Thyroid gland (tissue), 4 donors: ENCODE results near the gene NUTM2A. TPM values are rescaled to one million over a fixed set of nuclear protein-coding genes. Genes with fewer than 3 reads are reported as not detected.
"Not testable (repeated sequence)": the region's sequence is repeated elsewhere in the genome, so short reads cannot be mapped to it uniquely, and the experiment has no call there.

Experiments used
- DNase-seq, 2 donors: peaks; one replicate each; pipeline ENCODE4 v3.0.0-alpha.2; 2019
- H3K27ac ChIP-seq, 3 donors: fragments of 200-600 bp; sonication (generic); 1 replicate in 2 of 3; 2 replicates in 1 of 3; pipeline ENCODE4 v1.5.1; 2016 to 2019; ENCODE audit warnings: mild to moderate bottlenecking in 1 of 3, moderate library complexity in 1 of 3
- H3K27me3 ChIP-seq: fragments of 200-600 bp; sonication (generic); one replicate; pipeline ENCODE4 v1.5.1; 2019
- H3K36me3 ChIP-seq, 2 donors: fragments of 200-600 bp; sonication (generic); one replicate each; pipeline ENCODE4 v1.5.1; 2016 to 2019
- H3K4me1 ChIP-seq, 2 donors: fragments of 200-600 bp; sonication (generic); one replicate each; pipeline ENCODE4 v1.5.1; 2017 to 2019
- H3K4me3 ChIP-seq, 3 donors: fragments of 200-600 bp; sonication (generic); replicated peaks in 1 of 3; 1 replicate in 2 of 3; 2 replicates in 1 of 3; pipeline ENCODE4 v1.5.1; 2016; ENCODE audit warnings: mild to moderate bottlenecking in 1 of 3
- H3K9me3 ChIP-seq: fragments of 200-600 bp; sonication (generic); one replicate; pipeline ENCODE4 v1.5.1; 2017
- WGBS, 2 donors: methylation state at CpG; one replicate each; pipeline ENCODE4 v1.1.5; 2017; 5-methylcytosine and 5-hydroxymethylcytosine counted together
- intact Hi-C: fragments of 100-400 bp; cut with DNase I; formaldehyde crosslinking; loops from one replicate; pipeline ENCODE4 v1.15.1; 2023
- total RNA-seq, 4 donors: library from RNA; depleted of rRNA; stranded (reverse); fragments of >200 nt; gene quantifications; one replicate each; pipeline ENCODE4 v1.2.3, GENCODE V29; 2016

The NUTM2A gene
- total RNA-seq, result 1 to 10 TPM in 3 of 4 donors, under 1 TPM in 1; 0.81 to 5.5 (median 3.4) TPM

- intact Hi-C loops, H3K9me3 ChIP-seq, H3K36me3 ChIP-seq, H3K27me3 ChIP-seq, H3K4me3 ChIP-seq, H3K4me1 ChIP-seq, H3K27ac ChIP-seq, DNase-seq: not testable (repeated sequence)
- WGBS, 2 donors, result no CpG with 5 or more reads among the region's 3 CpGs
These were observed at the start of gene NUTM2A for GRCh38 chr10:87225148-87225547. Gene NUTM2A, plus strand, starts transcription at chr10:87225448. Its CDS starts 383 bp downstream, at chr10:87225831.

- intact Hi-C loops, H3K9me3 ChIP-seq: not testable (repeated sequence)
These were observed 47.7 kb upstream of the NUTM2A start for GRCh38 chr10:87177587-87177986.

GRCh38 chr10:87184421-87184820, 40.8 kb upstream of the NUTM2A start:
- 88 to 89% methylated on average over 6 of the region's 6 CpGs for WGBS, 2 donors
- H3K36me3 ChIP-seq, DNase-seq, intact Hi-C loops, H3K4me1 ChIP-seq, H3K27me3 ChIP-seq, H3K27ac ChIP-seq, H3K4me3 ChIP-seq, H3K9me3 ChIP-seq: not testable (repeated sequence)

More at GRCh38 chr10:87177587-87177986, 47.7 kb upstream of the NUTM2A start:
- H3K4me3 ChIP-seq, H3K27me3 ChIP-seq, H3K4me1 ChIP-seq, DNase-seq, H3K36me3 ChIP-seq, H3K27ac ChIP-seq: not testable (repeated sequence)
- WGBS, 2 donors, result 100% methylated on average over 2 to 3 of the region's 3 CpGs

- DNase-seq, H3K4me3 ChIP-seq, intact Hi-C loops, H3K36me3 ChIP-seq, H3K27me3 ChIP-seq, H3K27ac ChIP-seq, H3K9me3 ChIP-seq, H3K4me1 ChIP-seq: not testable (repeated sequence)
- WGBS, 2 donors, result 98% methylated on average over 3 to 4 of the region's 4 CpGs
These were observed 39.2 kb upstream of the NUTM2A start for GRCh38 chr10:87186016-87186415.

GRCh38 chr10:87187573-87187972, 37.7 kb upstream of the NUTM2A start:
- H3K4me3 ChIP-seq, H3K27me3 ChIP-seq, H3K9me3 ChIP-seq, H3K4me1 ChIP-seq, intact Hi-C loops, H3K27ac ChIP-seq, DNase-seq, H3K36me3 ChIP-seq: not testable (repeated sequence)
- WGBS, 2 donors, result 78 to 86% methylated on average over 3 of the region's 3 CpGs

GRCh38 chr10:87191841-87192240, 33.4 kb upstream of the NUTM2A start:
- H3K9me3 ChIP-seq, H3K4me1 ChIP-seq, H3K27me3 ChIP-seq, DNase-seq, H3K36me3 ChIP-seq, H3K27ac ChIP-seq, intact Hi-C loops, H3K4me3 ChIP-seq: not testable (repeated sequence)
- WGBS, 2 donors, result 83 to 98% methylated on average over 3 of the region's 3 CpGs

GRCh38 chr10:87200924-87201323, 24.3 kb upstream of the NUTM2A start:
- DNase-seq, H3K4me1 ChIP-seq, intact Hi-C loops, H3K4me3 ChIP-seq, H3K9me3 ChIP-seq, H3K27ac ChIP-seq, H3K36me3 ChIP-seq, H3K27me3 ChIP-seq: not testable (repeated sequence)
- WGBS, 2 donors, result 59 to 73% methylated on average over 6 of the region's 6 CpGs

GRCh38 chr10:87204801-87205200, 20.4 kb upstream of the NUTM2A start:
- H3K4me3 ChIP-seq, H3K36me3 ChIP-seq, H3K27me3 ChIP-seq, H3K9me3 ChIP-seq, H3K4me1 ChIP-seq, H3K27ac ChIP-seq, DNase-seq, intact Hi-C loops: not testable (repeated sequence)
- 55 to 61% methylated on average over 2 to 3 of the region's 4 CpGs for WGBS, 2 donors

- H3K27me3 ChIP-seq, H3K9me3 ChIP-seq, H3K4me1 ChIP-seq, H3K4me3 ChIP-seq, intact Hi-C loops, H3K36me3 ChIP-seq: not testable (repeated sequence)
- peak; percentile 71 to 76 for DNase-seq
- peak overlapping the region in 2 of 3 donors; percentile 7 to 24 for H3K27ac ChIP-seq
- WGBS, 2 donors, result 12 to 15% methylated on average over 4 of the region's 4 CpGs
These were observed 18.3 kb upstream of the NUTM2A start for GRCh38 chr10:87206922-87207321.

- not testable (repeated sequence) for H3K4me3 ChIP-seq, DNase-seq, H3K36me3 ChIP-seq
These were observed 14.9 kb upstream of the NUTM2A start for GRCh38 chr10:87210309-87210708.

GRCh38 chr10:87211848-87212247, 13.4 kb upstream of the NUTM2A start:
- H3K27ac ChIP-seq, H3K27me3 ChIP-seq, intact Hi-C loops, H3K4me3 ChIP-seq, H3K9me3 ChIP-seq, H3K4me1 ChIP-seq, DNase-seq, H3K36me3 ChIP-seq: not testable (repeated sequence)
- 86 to 95% methylated on average over 2 of the region's 2 CpGs for WGBS, 2 donors

More at GRCh38 chr10:87210309-87210708, 14.9 kb upstream of the NUTM2A start:
- H3K4me1 ChIP-seq, H3K27ac ChIP-seq, H3K9me3 ChIP-seq, H3K27me3 ChIP-seq, intact Hi-C loops: not testable (repeated sequence)
- 90 to 93% methylated on average over 5 of the region's 5 CpGs for WGBS, 2 donors

GRCh38 chr10:87213150-87213765, 12.0 kb upstream of the NUTM2A start:
- intact Hi-C loops, result not testable (repeated sequence)

GRCh38 chr10:87213806-87214205, 11.4 kb upstream of the NUTM2A start:
- WGBS, 2 donors, result 85 to 92% methylated on average over 7 to 18 of the region's 21 CpGs
- H3K27me3 ChIP-seq, H3K27ac ChIP-seq, H3K4me1 ChIP-seq, DNase-seq, H3K36me3 ChIP-seq, H3K9me3 ChIP-seq, H3K4me3 ChIP-seq, intact Hi-C loops: not testable (repeated sequence)

More at GRCh38 chr10:87213150-87213765, 12.0 kb upstream of the NUTM2A start:
- DNase-seq, H3K27me3 ChIP-seq, H3K4me3 ChIP-seq, H3K27ac ChIP-seq, H3K4me1 ChIP-seq, H3K36me3 ChIP-seq, H3K9me3 ChIP-seq: not testable (repeated sequence)
- WGBS, 2 donors, result 94% methylated on average over 4 to 7 of the region's 8 CpGs
